IMR-90 (cell line): Measurements from ENCODE around the gene TTLL7. TPM values are rescaled to one million over a fixed set of nuclear protein-coding genes. Genes with fewer than 3 reads are reported as not detected.

Experiments used
- ATAC-seq: fragments of 200-7000 bp; cut with Tn5 transposase; 2 replicates; pipeline ENCODE4 v1.9.1; 2020; ENCODE audit warnings: low read depth, mild to moderate bottlenecking, moderate library complexity
- BruUV-seq: library from RNA; stranded (reverse); fragments of 400-500 nt; replicated peaks from 2 replicates; lab custom pipeline; 2021; lab: Mats Ljungman, UMichigan
- CTCF ChIA-PET: fragments of 300-600 bp; formaldehyde crosslinking; extraction: SDS; loops from one replicate; lab custom pipeline; 2021; ENCODE audit warnings: antibody characterized with exemption; lab: Yijun Ruan, JAX
- POLR2A ChIA-PET: fragments of 300-600 bp; sonication (Branson Sonifier 250); formaldehyde crosslinking; loops from one replicate; lab custom pipeline; 2022; ENCODE audit warnings: antibody characterized with exemption; ENCODE audit not compliant: unreplicated experiment; lab: Charles Lee
- DNase-seq: peaks from one replicate; pipeline ENCODE4 v3.0.0; 2013
- H2AFZ ChIP-seq: replicated peaks from 2 replicates; pipeline ENCODE3; 2013; ENCODE audit warnings: low read length, mild to moderate bottlenecking; ENCODE audit not compliant: poor library complexity
- H2AK5ac ChIP-seq: 2 replicates; pipeline ENCODE4 v1.6.1; 2013; ENCODE audit warnings: low read depth, low read length, inconsistent platforms
- H2AK9ac ChIP-seq: replicated peaks from 2 replicates; pipeline ENCODE3; 2013; ENCODE audit warnings: mild to moderate bottlenecking, low read depth, low read length, moderate library complexity; ENCODE audit not compliant: poor library complexity
- H2BK120ac ChIP-seq: 2 replicates; pipeline ENCODE4 v1.6.1; 2013; ENCODE audit warnings: low read depth, low read length, inconsistent platforms
- H2BK15ac ChIP-seq: 3 replicates; pipeline ENCODE4 v1.6.1; 2013; ENCODE audit warnings: low read depth, low read length, inconsistent platforms
- H2BK20ac ChIP-seq: 2 replicates; pipeline ENCODE4 v1.6.1; 2013; ENCODE audit warnings: low read depth, mild to moderate bottlenecking, inconsistent platforms, low read length, moderate library complexity
- H2BK5ac ChIP-seq: 2 replicates; pipeline ENCODE4 v1.6.1; 2013; ENCODE audit warnings: mild to moderate bottlenecking, low read depth, low read length, inconsistent platforms; ENCODE audit not compliant: poor library complexity, severe bottlenecking
- H3K14ac ChIP-seq: replicated peaks from 2 replicates; pipeline ENCODE4 v1.6.1; 2013; ENCODE audit warnings: low read depth, low read length, inconsistent platforms
- H3K18ac ChIP-seq: 2 replicates; pipeline ENCODE4 v1.6.1; 2013; ENCODE audit warnings: low read depth, low read length, control low read depth
- H3K23ac ChIP-seq: 2 replicates; pipeline ENCODE4 v1.6.1; 2013; ENCODE audit warnings: low read depth, low read length, inconsistent platforms
- H3K27ac ChIP-seq: 2 replicates; pipeline ENCODE4 v1.5.1; 2013; ENCODE audit warnings: mild to moderate bottlenecking, control low read depth, low read length; ENCODE audit not compliant: insufficient read depth
- H3K27me3 ChIP-seq: 2 replicates; pipeline ENCODE4 v1.6.1; 2013; ENCODE audit warnings: low read length; ENCODE audit not compliant: control insufficient read depth, insufficient read depth
- H3K36me3 ChIP-seq: 2 replicates; pipeline ENCODE4 v1.6.1; 2013; ENCODE audit warnings: low read length, mixed read lengths; ENCODE audit not compliant: control insufficient read depth, insufficient read depth
- H3K4ac ChIP-seq: 2 replicates; pipeline ENCODE4 v1.6.1; 2013; ENCODE audit warnings: low read depth, low read length, inconsistent platforms
- H3K4me1 ChIP-seq: 2 replicates; pipeline ENCODE4 v1.6.1; 2013; ENCODE audit warnings: low read length, mixed read lengths; ENCODE audit not compliant: control insufficient read depth, insufficient read depth
- H3K4me2 ChIP-seq: 2 replicates; pipeline ENCODE4 v1.6.1; 2013; ENCODE audit warnings: low read depth, mild to moderate bottlenecking, control low read depth, low read length, moderate library complexity
- H3K4me3 ChIP-seq: 2 replicates; pipeline ENCODE4 v1.5.1; 2013; ENCODE audit warnings: low read depth, mild to moderate bottlenecking, control low read depth, low read length, moderate library complexity; ENCODE audit not compliant: insufficient read depth
- H3K56ac ChIP-seq: 2 replicates; pipeline ENCODE4 v1.6.1; 2013; ENCODE audit warnings: low read length, inconsistent platforms; ENCODE audit not compliant: insufficient read depth; ENCODE audit errors: extremely low read depth
- H3K79me1 ChIP-seq, 2 experiments: 2 replicates each; pipeline ENCODE4 v1.6.1; 2013; ENCODE audit warnings: low read length in 2 of 2, inconsistent platforms in 1 of 2, low read depth in 1 of 2
- H3K9ac ChIP-seq: 2 replicates; pipeline ENCODE4 v1.6.1; 2013; ENCODE audit warnings: low read depth, low read length, control low read depth
- H3K9me1 ChIP-seq: 2 replicates; pipeline ENCODE4 v1.6.1; 2013; ENCODE audit warnings: low read length, inconsistent platforms; ENCODE audit not compliant: insufficient read depth
- H3K9me3 ChIP-seq: 2 replicates; pipeline ENCODE4 v1.6.1; 2013; ENCODE audit warnings: low read length; ENCODE audit not compliant: control insufficient read depth, insufficient read depth
- H4K20me1 ChIP-seq: 2 replicates; pipeline ENCODE4 v1.6.1; 2013; ENCODE audit warnings: low read length, inconsistent platforms; ENCODE audit not compliant: insufficient read depth
- H4K5ac ChIP-seq: 2 replicates; pipeline ENCODE4 v1.6.1; 2013; ENCODE audit warnings: mild to moderate bottlenecking, low read depth, low read length, control low read depth
- H4K8ac ChIP-seq, 2 experiments: 2 replicates each; pipeline ENCODE4 v1.6.1; 2013; ENCODE audit warnings: low read depth in 2 of 2, low read length in 2 of 2, control low read depth in 1 of 2, inconsistent platforms in 1 of 2
- H4K91ac ChIP-seq: 2 replicates; pipeline ENCODE4 v1.6.1; 2013; ENCODE audit warnings: low read depth, low read length, inconsistent platforms; ENCODE audit not compliant: insufficient read depth
- BHLHE40 ChIP-seq: fragments of 150-350 bp; IDR thresholded peaks from 2 replicates; pipeline ENCODE4 v1.6.1; 2016; ENCODE audit warnings: mild to moderate bottlenecking, low read depth, low read length
- CEBPB ChIP-seq: IDR thresholded peaks from 2 replicates; pipeline ENCODE4 v1.6.1; 2012; ENCODE audit warnings: low read depth, low read length, improper control_type of control experiment
- CHD1 ChIP-seq: IDR thresholded peaks from 2 replicates; pipeline ENCODE4 v1.6.1; 2012; ENCODE audit warnings: low read depth, low read length, improper control_type of control experiment
- CTCF ChIP-seq: conservative IDR thresholded peaks from 2 replicates; pipeline ENCODE4 v1.5.1; 2012; ENCODE audit warnings: mild to moderate bottlenecking, low read depth, low read length, improper control_type of control experiment
- ELK1 ChIP-seq: fragments of 150-350 bp; IDR thresholded peaks from 2 replicates; pipeline ENCODE4 v1.6.1; 2016; ENCODE audit warnings: low read depth, mild to moderate bottlenecking, low read length, moderate library complexity, borderline replicate concordance
- FOS ChIP-seq: fragments of 150-350 bp; IDR thresholded peaks from 2 replicates; pipeline ENCODE4 v1.6.1; 2016; ENCODE audit warnings: low read depth, low read length
- MAFK ChIP-seq: IDR thresholded peaks from 2 replicates; pipeline ENCODE4 v1.6.1; 2012; ENCODE audit warnings: low read depth, low read length, improper control_type of control experiment
- MAZ ChIP-seq: IDR thresholded peaks from 2 replicates; pipeline ENCODE4 v1.6.1; 2012; ENCODE audit warnings: low read depth, mild to moderate bottlenecking, low read length, improper control_type of control experiment, moderate library complexity, borderline replicate concordance
- MXI1 ChIP-seq: IDR thresholded peaks from 2 replicates; pipeline ENCODE4 v1.6.1; 2012; ENCODE audit warnings: low read depth, mild to moderate bottlenecking, low read length, moderate library complexity, borderline replicate concordance
- NFE2L2 ChIP-seq: fragments of 150-350 bp; IDR thresholded peaks from 2 replicates; pipeline ENCODE4 v1.6.1; 2016; ENCODE audit warnings: low read depth, mild to moderate bottlenecking, low read length
- POLR2A ChIP-seq: IDR thresholded peaks from 2 replicates; pipeline ENCODE4 v1.6.1; 2012; ENCODE audit warnings: mild to moderate bottlenecking, low read depth, low read length
- RAD21 ChIP-seq: IDR thresholded peaks from 2 replicates; pipeline ENCODE4 v1.6.1; 2012; ENCODE audit warnings: low read length, improper control_type of control experiment
- RCOR1 ChIP-seq: IDR thresholded peaks from 2 replicates; pipeline ENCODE4 v1.6.1; 2012; ENCODE audit warnings: mild to moderate bottlenecking, low read length, improper control_type of control experiment; ENCODE audit not compliant: insufficient replicate concordance
- RFX5 ChIP-seq: IDR thresholded peaks from 2 replicates; pipeline ENCODE4 v1.8.0; 2012; ENCODE audit warnings: low read depth, mild to moderate bottlenecking, low read length, moderate library complexity
- SMC3 ChIP-seq: fragments of 150-350 bp; IDR thresholded peaks from 2 replicates; pipeline ENCODE4 v1.6.1; 2016; ENCODE audit warnings: low read depth, mild to moderate bottlenecking, antibody characterized with exemption, low read length, moderate library complexity
- USF2 ChIP-seq: fragments of 150-350 bp; IDR thresholded peaks from 2 replicates; pipeline ENCODE4 v1.6.1; 2017; ENCODE audit warnings: mild to moderate bottlenecking, antibody characterized with exemption, low read length, low read depth
- WGBS, 2 experiments: methylation state at CpG; one replicate each; pipeline versions ENCODE4 v1.1.5 to v1.1.7; 2013; ENCODE audit warnings: missing lambda C conversion rate in 2 of 2; ENCODE audit not compliant: insufficient read length in 1 of 2; ENCODE audit errors: extremely low coverage in 2 of 2; 5-methylcytosine and 5-hydroxymethylcytosine counted together
- dilution Hi-C: fragments of 300-500 bp; cut with HindIII; formaldehyde crosslinking; loops from one replicate; pipeline ENCODE4 v1.14.3; 2018; ENCODE audit warnings: low sequenced_read_pairs; ENCODE audit not compliant: unreplicated experiment
- in situ Hi-C: fragments of 300-500 bp; cut with MboI; formaldehyde crosslinking; loops from 3 replicates; pipeline ENCODE4 v1.14.3; 2019; ENCODE audit warnings: low sequenced_read_pairs, inconsistent platforms, mixed read lengths
- intact Hi-C: fragments of 100-400 bp; cut with micrococcal nuclease; formaldehyde crosslinking; loops from 2 replicates; pipeline ENCODE4 v1.10.0; 2022
- polyA plus RNA-seq, 3 experiments: library from polyadenylated mRNA; depleted of rRNA; stranded (reverse); fragments of >200 nt; gene quantifications; 2 replicates each; pipeline ENCODE4 v1.2.3, GENCODE V29; 2012; ENCODE audit warnings: low replicate concordance in 1 of 3
- total RNA-seq: library from RNA; depleted of rRNA; stranded (reverse); fragments of >200 nt; gene quantifications from 2 replicates; pipeline ENCODE4 v1.2.3, GENCODE V29; 2012

TTLL7 gene
- total and polyA plus RNA-seq, 2 of the 4 experiments (the other 2 are of a cell fraction), result 5.7 to 8.1 TPM

- Histone ChIP-seq H2AFZ (no peak overlapping the region), H2BK120ac (no peak overlapping the region), H2AK5ac (no peak overlapping the region), H2AK9ac (no peak overlapping the region), H3K4me2 (no peak overlapping the region), H2BK15ac (no peak overlapping the region), H4K20me1 (no peaks in the 10 kb centered on the region), H3K27ac (no peak overlapping the region), H3K36me3 (no peaks in the 10 kb centered on the region), H3K14ac (no peak overlapping the region), H3K4ac (no peak overlapping the region), H3K4me1 (no peaks in the 10 kb centered on the region), H3K23ac (no peak overlapping the region), H3K9me1 (no peaks in the 10 kb centered on the region), H2BK20ac (no peak overlapping the region), H4K5ac (no peak overlapping the region), H3K9me3 (no peaks in the 10 kb centered on the region), H4K91ac (no peak overlapping the region), H2BK5ac (no peak overlapping the region), H3K18ac (no peak overlapping the region), H3K56ac (no peak overlapping the region), H3K9ac (no peak overlapping the region), H3K79me1 (no peaks in the 10 kb centered on the region), H4K8ac (no peak overlapping the region), H3K4me3 (no peak overlapping the region), H3K27me3 (0 out of 2 replicates have a peak, but pooled peaks cover 2% of the 10 kb centered on the region)
- dilution Hi-C loops, result no loop called here
- CTCF ChIA-PET, result no interaction called here
- ATAC-seq (no peak), DNase-seq (no peak)
- POLR2A ChIA-PET, result no interaction called here
- in situ Hi-C loops, result no loop called here
- whole genome bisulfite sequencing, 2 experiments, result no CpG with 5 or more reads among the region's 2 CpGs
- intact Hi-C loops, result no loop called here
- TF ChIP-seq ELK1 (no peak), MXI1 (no peak), RFX5 (no peak), CHD1 (no peak), NFE2L2 (no peak), FOS (no peak), BHLHE40 (no peak), SMC3 (no peak), CEBPB (no peak), POLR2A (no peak), MAZ (no peak), RCOR1 (no peak), CTCF (no peak), USF2 (no peak), RAD21 (no peak), MAFK (no peak)
- BruUV-seq, result no TSS peak
Measured at GRCh38 chr1:83857716-83858115, 141.2 kb downstream of the TTLL7 start.
